GM12874 (cell line): ENCODE measurements around the gene ASH1L.

ENCODE experiments used
- CTCF ChIP-seq: IDR thresholded peaks from 2 replicates; pipeline ENCODE4 v1.5.1; 2011; ENCODE audit warnings: low read depth, mild to moderate bottlenecking, control low read depth, low read length, moderate library complexity; ENCODE audit not compliant: insufficient read depth

The ASH1L gene

DNA sequence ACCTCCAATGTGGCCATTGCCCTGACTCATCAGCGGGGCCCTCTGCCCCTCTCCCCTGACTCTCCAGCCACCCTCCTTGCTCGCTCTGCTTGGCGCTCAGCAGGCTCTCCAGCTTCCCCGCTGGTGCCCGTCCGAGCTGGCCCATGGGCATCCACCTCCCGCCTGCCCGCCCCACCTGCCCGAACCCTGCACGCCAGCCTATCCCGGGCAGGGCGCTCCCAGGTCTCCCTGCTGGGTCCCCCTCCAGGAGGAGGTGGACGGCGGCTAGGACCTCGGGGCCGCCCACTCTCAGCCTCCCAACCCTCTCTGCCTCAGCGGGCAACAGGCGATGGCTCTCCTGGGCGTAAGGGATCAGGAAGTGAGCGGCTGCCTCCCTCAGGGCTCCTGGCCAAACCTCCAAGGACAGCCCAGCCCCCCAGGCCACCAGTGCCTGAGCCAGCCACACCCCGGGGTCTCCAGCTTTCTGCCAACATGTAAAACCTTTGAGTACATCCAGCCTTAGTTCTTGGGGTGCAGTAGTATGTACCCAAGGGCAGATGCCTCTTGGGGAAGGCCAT, 274.5 kb downstream of the ASH1L start:
- no peak for TF ChIP-seq CTCF

DNA sequence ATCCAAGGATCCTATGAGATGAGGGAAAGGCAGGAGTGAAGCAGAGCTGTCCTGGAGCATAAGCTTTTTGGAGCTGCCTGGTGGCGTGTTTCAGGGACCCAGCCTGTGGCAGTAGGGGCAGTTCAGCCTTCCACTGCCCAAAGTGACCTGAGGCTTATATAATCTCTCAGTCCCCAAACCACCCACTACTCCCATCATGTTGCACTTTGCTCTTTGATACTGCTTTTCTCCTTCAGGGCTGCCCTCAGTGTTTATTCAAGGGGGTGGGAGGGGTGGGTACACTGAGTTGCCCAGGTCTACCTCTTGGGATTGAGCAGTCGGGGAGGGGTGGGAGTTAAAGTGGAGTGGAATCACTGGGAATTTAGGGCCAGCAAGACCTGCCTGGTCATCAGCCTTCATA, 276.1 kb downstream of the ASH1L start:
- TF ChIP-seq CTCF: no peak

GRCh38 chr1:155285631-155286044, 277.0 kb downstream of the ASH1L start:
- no peak for TF ChIP-seq CTCF
